ENCODE results near the gene TSPAN8.

GRCh38 chr12:71191509-71192196 lies 33.9 kb upstream of the TSPAN8 start:
- TF ChIP-seq MAX (CRISPR knock-in tag; IDR thresholded peaks at IDR 0.05): no peak
- TF ChIP-seq ZNF396 (CRISPR knock-in tag; IDR thresholded peaks at IDR 0.05; ENCODE audit: borderline replicate concordance): no peak

Data from WTC11 (cell line).